NCI-H2107 treated with DMSO at 0.1 percent for 48 hours (cell line): Measurements from ENCODE around the gene DNASE1L3.

Experiments used
- DNase-seq: peaks from one replicate; lab custom pipeline; 2025; ENCODE audit not compliant: unreplicated experiment; lab: John Stamatoyannopoulos, UW

DNASE1L3 gene

GRCh38 chr3:58164199-58164879 lies 46.4 kb downstream of the DNASE1L3 start:
- peak; percentile 35 for DNase-seq

- DNase-seq = no peak
These were observed 47.5 kb downstream of the DNASE1L3 start for GRCh38 chr3:58163234-58163633.

GRCh38 chr3:58161435-58162398 lies 49.1 kb downstream of the DNASE1L3 start:
- DNase-seq = no peak

GRCh38 chr3:58160399-58160798 lies 50.4 kb downstream of the DNASE1L3 start:
- no peak for DNase-seq

GRCh38 chr3:58158442-58159153 lies 52.2 kb downstream of the DNASE1L3 start:
- no peak for DNase-seq

- no peak for DNase-seq
These were observed 53.1 kb downstream of the DNASE1L3 start for GRCh38 chr3:58157700-58158099.

- no peak for DNase-seq
These were observed 54.9 kb downstream of the DNASE1L3 start for GRCh38 chr3:58155838-58156237.

GRCh38 chr3:58154626-58155449 lies 55.9 kb downstream of the DNASE1L3 start:
- no peak for DNase-seq

GRCh38 chr3:58153371-58153770 lies 57.4 kb downstream of the DNASE1L3 start:
- DNase-seq = no peak

GRCh38 chr3:58152225-58153015 lies 58.4 kb downstream of the DNASE1L3 start:
- DNase-seq = no peak

- DNase-seq = no peak
These were observed 59.1 kb downstream of the DNASE1L3 start for GRCh38 chr3:58151637-58152036.

- no peak for DNase-seq
These were observed 60.0 kb downstream of the DNASE1L3 start for GRCh38 chr3:58150810-58151199.

- no peak for DNase-seq
These were observed 60.5 kb downstream of the DNASE1L3 start for GRCh38 chr3:58150130-58150809.

GRCh38 chr3:58148049-58148448 lies 62.7 kb downstream of the DNASE1L3 start:
- no peak for DNase-seq

- DNase-seq = no peak
These were observed 66.1 kb downstream of the DNASE1L3 start for GRCh38 chr3:58144478-58145325.

GRCh38 chr3:58143417-58144055 lies 67.2 kb downstream of the DNASE1L3 start:
- no peak for DNase-seq
